HG03575 (cell line): ENCODE measurements around the gene SDR42E1.
"Not testable (repeated sequence)": the region's sequence is repeated elsewhere in the genome, so short reads cannot be mapped to it uniquely, and the experiment has no call there.

Experiments
- ATAC-seq: cut with Tn5 transposase; IDR thresholded peaks from one replicate; pipeline ENCODE4 v1.9.1; 2021; ENCODE audit not compliant: unreplicated experiment, insufficient number of reproducible peaks, low FRiP score; ENCODE audit errors: extremely low read depth

Gene SDR42E1

DNA sequence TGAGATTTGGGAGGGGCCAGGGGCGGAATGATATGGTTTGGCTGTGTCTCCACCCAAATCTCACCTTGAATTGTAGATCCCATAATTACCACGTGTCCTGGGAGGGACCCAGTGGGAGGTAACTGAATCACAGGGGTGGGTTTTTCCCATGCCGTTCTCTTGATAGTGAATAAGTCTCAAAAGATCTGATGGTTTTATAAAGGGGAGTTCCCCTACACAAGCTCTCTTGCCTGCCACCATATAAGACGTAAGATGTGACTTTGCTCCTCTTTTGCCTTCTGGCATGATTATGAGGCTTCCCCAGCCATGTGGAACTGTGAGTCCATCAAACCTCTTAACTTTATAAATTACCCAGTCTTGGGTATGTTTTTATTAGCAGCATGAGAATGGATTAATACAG lies 1.5 kb downstream of the SDR42E1 start:
- ATAC-seq: not testable (repeated sequence)

DNA sequence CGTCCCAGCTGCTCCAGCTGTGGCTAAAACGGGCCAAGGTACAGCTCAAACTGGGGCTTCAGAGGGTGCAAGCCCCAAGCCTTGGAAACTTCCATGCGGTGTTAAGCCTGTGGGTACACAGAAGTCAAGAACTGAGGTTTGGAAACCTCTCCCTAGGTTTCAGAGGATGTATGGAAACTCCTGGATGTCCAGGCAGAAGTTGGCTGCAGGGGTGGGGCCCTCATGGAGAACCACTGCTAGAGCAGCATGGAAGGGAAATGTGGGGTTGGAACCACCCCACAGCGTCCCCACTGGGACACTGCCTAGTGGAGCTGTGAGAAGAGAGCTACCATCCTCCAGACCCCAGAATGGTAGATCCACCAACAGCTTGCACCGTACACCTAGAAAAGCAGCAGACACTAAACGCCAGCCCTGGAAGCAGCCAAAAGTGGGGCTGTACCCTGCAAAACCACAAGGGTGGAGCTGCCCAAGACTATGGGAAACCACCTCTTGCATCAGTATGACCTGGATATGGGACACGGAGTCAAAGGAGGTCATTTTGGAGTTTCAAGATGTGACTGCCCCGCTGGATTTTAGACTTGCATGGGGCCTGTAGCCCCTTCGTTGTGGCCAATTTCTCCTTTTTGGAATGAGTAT lies 2.2 kb downstream of the SDR42E1 start:
- ATAC-seq: no peak

DNA sequence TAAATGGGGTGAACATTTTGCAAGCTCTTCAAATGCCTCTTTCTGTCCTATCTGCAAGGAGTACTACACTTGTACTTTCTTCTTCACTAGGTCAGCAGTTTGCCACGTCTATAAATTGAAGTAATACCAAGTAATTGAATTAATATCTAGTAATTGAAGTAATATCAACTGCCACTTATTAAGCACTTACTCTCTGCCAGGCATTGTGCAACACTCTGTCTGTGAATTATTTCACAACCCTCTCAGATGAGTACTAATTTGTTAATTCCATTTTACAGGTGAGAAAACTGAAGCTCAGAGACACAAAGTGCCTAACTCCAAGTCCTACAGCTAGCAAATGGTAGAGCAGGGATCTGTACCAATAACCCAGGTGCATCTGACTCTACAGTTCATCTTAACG lies 4.1 kb downstream of the SDR42E1 start:
- no peak for ATAC-seq

DNA sequence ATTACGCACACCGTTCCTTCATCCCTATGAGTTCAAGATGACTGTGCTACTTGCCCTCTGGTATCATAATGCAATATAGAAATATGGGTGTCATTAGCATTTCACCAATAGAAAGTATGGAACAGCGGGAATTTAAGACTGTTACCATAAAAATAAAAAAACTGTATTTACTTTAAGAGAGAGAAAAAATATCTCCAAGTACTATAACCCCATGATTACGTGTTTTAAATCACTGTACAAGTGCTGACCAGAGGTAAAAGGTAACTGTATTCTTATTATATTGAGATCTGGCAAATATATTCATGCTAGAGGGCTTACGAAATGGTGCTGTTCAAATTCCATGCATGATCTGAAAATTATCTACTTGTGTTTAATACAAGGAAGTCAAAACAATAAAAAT lies 5.2 kb downstream of the SDR42E1 start:
- ATAC-seq: no peak

DNA sequence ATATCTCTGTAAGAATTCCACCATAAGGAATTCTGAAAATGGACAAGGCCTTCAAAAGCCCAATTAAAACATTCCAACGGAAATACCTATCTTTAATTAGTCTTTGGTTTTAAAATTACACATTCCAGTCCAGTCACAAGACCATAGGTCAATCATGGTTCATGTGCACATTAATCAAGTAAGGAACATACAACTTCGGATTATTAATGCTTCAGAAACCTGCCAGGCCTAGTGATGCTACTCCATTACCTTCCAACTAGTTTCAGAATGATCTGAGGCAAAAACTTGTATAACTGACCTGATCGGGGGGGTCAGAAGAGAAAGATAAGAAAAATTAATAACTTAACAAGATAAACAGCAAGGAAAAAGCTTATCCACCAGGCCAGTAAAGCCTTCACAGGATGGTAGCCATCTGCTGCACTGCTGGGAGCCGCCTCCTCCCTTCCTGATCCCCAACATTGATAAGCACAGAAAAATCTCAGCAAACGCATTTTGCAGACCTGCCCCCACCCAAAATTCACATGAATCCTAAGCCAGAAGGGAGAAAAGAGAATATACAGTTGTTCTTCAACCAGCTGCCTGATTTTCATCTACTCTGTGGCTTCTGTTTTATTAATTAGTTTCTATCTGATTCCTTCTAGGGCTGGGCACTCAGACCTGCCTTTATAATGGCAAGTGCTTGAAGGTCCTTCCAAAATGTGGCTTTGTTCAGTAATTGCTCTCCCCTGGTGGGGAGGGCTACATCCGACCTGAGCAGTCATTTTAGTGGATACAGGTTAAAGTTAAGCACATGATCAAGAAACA lies 6.0 kb downstream of the SDR42E1 start:
- no peak for ATAC-seq

DNA sequence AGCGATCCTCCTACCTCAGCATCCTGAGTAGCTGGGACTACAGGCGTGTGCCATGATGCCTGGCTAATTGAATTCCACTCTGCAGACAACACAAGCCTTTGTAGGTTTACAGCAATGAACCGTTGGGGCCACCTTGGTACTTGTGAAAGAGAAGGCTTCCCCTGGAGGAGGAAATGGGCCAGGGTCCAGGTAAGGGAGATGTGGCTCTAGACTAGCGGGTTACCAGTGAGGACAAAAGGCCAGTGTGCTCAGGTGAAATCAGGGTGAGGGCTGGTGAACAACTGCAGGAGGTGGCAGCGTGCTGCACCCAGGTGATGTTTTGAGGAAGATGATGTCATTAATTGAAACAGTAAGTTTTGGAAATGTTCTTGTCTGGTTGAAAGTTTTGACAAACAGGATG lies 6.7 kb downstream of the SDR42E1 start:
- ATAC-seq: no peak

DNA sequence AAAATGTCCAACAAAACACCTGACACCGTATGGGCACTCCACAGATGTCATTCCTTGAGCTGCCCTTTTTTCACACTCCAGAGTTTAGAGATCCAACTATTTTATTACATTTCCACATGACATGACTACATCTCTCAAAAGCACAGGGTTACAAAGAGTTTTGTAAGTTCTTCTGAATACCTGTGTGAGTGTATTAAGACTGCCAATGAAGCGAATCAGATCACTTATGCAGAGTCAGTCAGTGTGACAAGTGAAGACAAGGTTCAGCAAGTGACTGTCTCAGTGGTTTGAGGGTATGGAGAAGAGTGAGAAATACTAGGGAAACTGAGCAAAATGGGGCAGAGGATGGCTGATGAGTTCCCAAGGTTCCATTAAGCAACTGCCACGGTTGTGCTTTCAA lies 8.4 kb downstream of the SDR42E1 start:
- no peak for ATAC-seq

DNA sequence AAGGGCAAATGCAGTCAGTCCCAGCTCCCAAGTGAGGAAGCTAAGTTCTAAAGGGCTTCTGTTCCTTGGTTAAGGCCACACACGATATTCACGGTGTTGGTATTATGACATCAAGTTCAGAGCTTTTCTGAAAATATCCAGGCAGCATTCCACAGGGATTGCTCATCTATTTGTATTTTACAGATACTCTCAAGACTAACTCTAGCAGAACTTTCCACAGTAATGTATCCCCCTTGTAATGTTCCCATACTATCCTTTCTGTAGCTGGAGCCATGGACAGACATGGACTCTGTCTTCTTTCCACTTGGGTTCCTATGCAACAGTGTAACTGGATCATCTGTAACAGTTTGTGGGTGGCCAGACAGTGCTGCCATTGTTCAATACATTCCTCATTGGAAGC lies 13.5 kb downstream of the SDR42E1 start:
- no peak for ATAC-seq

DNA sequence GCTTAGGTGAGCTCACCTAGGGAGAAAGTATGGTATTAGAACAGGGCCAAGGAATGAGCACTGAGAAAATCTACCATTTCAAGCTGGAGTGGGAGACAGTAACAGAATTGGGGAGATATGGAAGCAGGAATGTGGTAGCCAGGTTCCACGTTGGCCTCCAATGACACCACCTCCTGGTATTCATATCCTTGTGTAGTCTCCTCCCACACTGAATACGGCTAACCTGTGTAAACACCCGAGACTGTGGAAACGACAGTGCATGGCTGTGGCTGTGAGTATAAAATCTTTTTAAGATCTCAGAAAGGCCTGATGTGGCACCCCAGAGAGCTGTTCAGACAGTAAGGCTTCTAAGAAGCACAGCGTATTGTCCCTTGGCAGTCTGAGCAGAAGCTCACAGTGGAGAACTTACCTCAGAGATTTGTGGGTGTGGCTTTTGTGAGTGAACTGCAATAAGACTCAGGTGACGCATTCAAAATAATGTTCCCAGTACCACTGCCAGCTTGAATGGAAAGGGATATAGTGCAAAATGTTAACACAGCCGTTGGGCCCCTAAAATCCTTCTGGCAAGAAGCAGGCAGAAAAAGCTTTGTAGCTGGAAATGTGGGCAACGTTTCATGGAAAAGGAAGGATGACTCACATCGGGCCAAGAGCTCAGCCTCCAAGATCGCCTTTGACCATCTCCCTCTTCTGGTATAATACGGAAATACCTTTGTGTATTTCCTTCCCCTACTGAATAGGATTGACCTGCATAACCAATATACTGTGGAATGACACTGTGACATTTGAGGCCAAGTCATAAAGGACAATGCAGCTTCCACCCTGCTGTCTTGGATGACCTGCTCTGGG lies 14.4 kb downstream of the SDR42E1 start:
- ATAC-seq: no peak

DNA sequence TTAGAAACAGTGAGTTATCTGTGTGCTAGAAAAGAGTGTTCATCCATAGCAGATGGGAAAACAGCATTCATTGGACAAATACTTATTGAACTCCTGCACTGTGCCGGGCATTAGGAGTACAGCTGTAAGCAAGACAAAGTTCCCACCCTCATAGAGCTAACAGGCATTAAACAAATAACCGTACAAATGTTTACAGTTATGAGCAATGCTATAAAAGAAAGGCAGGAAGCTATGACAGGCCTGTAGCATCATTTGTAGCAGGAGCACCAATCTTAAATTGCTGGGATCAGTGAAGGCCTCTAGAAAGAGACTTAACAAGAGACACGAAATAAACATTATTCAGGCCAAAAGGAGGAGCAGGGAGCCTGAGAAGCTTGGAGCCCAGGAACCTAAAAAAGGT lies 15.6 kb downstream of the SDR42E1 start:
- ATAC-seq: no peak

DNA sequence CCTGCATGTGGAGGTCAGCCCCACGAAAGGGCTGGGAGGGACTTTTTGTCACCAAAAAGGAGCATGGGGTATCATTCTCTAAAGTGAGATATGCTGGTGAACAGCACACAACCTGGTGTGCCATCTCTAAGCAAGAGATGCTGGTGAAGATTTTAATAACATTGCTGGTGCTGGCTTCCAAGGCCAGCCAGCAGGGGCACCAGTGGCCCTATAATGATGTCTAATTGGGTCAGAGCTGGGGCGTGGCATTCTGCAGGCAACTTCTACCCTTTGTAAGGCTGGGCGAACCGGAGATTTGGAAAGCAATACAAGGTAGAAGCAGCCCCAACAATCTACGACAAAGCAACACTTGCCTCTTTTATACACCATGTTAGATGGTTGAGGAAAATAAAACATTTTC lies 16.8 kb downstream of the SDR42E1 start:
- no peak for ATAC-seq

DNA sequence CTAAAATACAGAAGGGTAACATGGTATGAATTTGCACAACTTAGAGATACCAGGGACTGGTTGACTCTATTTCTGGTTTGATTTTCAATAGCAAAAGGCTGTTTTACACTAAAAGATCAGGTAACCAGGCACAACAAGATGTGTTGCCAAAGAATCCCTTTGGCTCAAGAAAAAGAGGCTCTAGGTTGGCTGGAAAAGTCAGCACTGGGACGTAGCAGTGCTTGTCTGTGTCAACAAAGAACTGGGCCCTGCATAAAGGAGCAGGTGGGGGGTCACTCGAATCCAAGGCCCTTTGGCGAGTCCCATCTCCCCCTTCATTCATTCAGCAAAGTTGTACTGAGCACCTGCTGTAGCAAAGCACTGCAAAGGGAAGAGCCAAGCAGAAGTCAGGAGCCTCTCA lies 18.4 kb downstream of the SDR42E1 start:
- ATAC-seq: no peak

DNA sequence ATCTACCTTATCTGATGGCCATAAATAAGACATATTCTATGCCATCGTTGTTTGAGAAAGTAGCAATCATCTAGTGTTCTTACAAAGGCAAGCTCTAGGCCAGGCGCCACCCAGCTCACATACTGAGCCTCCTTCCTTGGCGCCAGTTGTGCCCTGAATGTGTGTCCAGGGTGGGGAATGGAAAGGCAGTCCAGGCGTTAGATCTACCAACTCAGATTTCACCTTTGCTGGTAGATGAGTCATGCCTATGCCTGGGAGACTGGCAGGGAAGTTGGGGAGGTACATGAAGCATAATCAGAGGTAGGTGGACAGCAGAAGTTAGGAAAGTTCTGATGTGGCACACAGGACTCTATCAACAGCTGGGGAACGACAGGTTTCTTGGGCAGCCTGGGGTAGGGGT lies 23.6 kb downstream of the SDR42E1 start:
- ATAC-seq: no peak

DNA sequence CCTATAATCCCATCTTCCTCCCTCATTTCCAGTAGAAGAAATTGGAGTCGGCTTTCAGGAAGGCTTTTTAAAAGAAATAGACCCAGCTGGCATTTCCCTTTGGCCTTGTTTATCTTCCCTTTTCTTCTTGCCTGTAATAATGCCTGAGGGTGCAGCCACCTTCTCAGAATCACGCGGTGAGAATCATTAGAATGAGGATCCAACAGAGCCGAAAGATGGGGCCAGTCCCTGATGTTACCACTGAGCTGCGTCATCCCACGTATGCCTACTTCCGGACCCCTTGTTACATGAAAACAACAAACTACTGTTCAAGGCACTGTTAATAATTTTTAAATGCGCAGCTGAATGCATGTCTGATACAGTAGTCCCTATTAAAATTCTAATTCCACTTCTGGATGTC lies 24.1 kb downstream of the SDR42E1 start:
- ATAC-seq: no peak

DNA sequence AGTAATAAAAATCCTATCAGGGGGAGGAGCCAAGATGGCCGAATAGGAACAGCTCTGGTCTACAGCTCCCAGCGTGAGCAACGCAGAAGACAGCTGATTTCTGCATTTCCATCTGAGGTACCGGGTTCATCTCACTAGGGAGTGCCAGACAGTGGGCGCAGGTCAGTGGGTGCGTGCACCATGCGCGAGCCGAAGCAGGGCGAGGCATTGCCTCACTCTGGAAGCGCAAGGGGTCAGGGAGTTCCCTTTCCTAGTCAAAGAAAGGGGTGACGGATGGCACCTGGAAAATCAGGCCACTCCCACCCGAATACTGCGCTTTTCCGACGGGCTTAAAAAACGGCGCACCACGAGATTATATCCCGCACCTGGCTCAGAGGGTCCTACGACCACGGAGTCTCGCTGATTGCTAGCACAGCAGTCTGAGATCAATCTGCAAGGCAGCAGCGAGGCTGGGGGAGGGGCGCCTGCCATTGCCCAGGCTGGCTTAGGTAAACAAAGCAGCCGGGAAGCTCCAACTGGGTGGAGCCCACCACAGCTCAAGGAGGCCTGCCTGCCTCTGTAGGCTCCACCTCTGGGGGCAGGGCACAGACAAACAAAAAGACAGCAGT lies 33.8 kb downstream of the SDR42E1 start:
- ATAC-seq: not testable (repeated sequence)

DNA sequence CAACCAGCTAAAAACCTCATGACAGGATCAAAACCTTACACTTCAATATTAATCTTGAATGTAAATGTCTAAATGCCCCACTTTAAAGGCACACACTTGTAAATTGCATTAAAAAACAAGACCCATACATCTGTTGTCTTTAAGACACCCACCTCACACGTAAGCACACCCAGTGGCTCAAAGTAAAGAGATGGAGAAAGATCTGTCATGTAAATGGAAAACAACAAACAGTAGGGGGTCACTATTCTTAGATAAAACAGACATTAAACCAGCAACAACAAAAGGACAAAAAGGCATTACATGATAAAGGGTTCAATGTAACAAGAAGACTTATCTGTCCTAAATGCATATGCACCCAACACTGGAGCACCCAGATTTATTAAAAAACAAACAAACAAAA lies 35.6 kb downstream of the SDR42E1 start:
- no peak for ATAC-seq

DNA sequence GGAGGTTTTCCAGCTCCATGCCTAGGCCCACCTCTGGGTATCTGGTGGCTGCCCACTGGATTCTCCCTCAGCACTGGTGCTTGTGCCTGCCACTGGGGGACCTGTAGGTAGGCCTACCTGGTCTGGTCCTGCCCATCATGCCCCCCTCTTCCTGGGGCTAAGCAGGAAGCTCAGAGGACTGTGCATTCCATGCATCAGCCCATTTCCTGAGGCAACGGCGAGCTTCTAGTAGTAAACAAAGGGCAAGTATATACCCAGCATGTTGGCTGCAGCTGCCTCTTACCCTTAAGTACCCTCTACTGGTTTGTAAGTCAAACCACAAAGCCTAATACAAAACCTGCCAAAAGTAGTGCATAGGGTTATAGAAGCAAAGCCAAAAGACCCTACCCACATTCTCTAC lies 37.5 kb downstream of the SDR42E1 start:
- ATAC-seq: no peak

DNA sequence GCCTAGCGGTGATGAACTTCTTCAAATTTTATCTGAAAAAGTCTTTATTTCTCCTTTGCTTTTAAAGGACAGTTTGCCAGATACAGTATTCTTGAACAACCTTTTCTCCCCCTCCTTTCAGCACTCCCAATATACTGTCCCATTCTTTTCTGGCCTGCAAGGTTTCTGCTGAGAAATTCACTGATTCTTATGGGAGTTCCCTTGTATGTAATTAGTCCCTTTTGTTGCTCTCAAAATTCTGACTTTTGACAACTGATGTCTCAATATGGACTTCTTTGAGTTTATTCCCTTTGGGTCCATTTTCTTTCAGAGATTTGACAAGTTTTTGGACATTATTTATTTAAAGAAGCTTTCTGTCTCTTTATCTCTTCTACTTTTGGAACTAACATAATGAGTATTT lies 39.4 kb downstream of the SDR42E1 start:
- ATAC-seq: no peak

DNA sequence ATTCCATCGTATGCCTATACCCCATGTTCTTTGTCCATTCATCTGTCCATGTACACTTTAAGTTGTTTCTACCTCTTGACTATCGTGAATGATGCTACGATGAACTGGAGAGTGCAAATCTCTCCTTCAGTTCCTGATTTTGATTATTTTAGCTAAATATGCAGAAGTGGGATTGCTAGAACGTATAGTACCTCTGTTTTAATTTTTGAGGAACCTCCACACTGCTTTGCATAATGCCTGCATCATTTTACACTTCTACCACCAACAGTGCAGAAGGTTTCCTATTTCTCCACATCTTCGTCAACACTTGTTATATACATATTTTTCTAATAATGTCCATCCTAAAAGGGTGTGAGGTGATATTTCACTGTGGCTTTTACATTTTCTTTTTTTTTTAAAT lies 43.9 kb downstream of the SDR42E1 start:
- no peak for ATAC-seq

DNA sequence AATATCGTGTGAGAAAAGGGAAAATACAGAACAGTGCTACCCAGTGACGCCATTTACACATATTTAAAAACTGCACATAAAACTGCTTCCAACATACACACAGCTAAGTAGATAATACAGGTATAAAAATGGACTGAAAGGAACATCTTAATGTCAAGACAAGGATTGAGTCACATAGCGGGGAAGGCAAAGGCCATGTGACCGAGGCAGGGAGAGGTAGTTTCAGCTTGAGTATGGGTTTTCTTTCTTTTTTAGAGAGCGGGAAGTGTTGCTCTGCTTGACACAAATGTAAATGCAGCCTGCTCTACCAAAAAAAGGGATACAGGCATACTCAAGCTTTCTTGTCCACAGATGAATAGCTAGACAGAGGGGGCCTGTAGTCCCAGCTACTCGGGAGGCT lies 46.5 kb downstream of the SDR42E1 start:
- ATAC-seq: no peak
